GM23248 (cell line): ENCODE measurements around the gene SGK1.

ENCODE experiments used
- EZH2 ChIP-seq: fragments of 200-600 bp; sonication (generic); IDR thresholded peaks from 2 replicates; pipeline ENCODE4 v1.6.1; 2018; ENCODE audit warnings: antibody characterized with exemption, mild to moderate bottlenecking; ENCODE audit not compliant: insufficient read depth, poor library complexity, severe bottlenecking
- EZH2phosphoT487 ChIP-seq: fragments of 200-600 bp; sonication (generic); IDR thresholded peaks from 2 replicates; pipeline ENCODE4 v1.6.1; 2018; ENCODE audit warnings: antibody characterized with exemption, moderate library complexity, mild to moderate bottlenecking, low read depth; ENCODE audit not compliant: insufficient read depth

DNA sequence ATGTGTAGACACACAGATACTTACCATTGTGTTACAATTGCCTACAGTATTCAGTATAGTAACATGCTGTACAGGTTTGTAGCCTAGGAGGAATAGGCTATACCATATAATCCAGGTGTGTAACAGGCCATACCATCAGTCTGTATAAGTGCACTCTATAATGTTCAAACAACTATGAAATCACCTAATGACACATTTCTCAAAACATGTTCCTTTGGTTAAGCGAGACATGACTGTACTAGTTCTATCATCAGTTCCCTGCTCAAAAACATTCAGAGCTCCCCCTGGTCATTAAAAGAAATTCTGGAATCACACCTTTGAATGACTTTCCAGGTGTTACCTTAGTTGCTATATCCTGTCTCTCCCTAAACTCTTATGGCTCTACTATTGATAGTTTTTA is 195.1 kb downstream of the SGK1 start:
- TF ChIP-seq EZH2phosphoT487: no peak
- TF ChIP-seq EZH2: no peak
